H1 (cell line): ENCODE measurements around the gene SH3GL2.

Experiments
- EZH2 ChIP-seq: fragments of 200-600 bp; sonication (generic); IDR thresholded peaks from 2 replicates; pipeline ENCODE4 v1.7.1; 2012; ENCODE audit warnings: low read depth, mild to moderate bottlenecking, moderate library complexity, low read length, inconsistent platforms; ENCODE audit not compliant: severe bottlenecking
- FOSL1 ChIP-seq: IDR thresholded peaks from 2 replicates; pipeline ENCODE4 v1.6.1; 2011; ENCODE audit warnings: mild to moderate bottlenecking, low read depth, low read length, moderate library complexity; ENCODE audit not compliant: insufficient read depth
- JUND ChIP-seq: IDR thresholded peaks from 2 replicates; pipeline ENCODE4 v1.6.1; 2011; ENCODE audit warnings: mild to moderate bottlenecking, improper control_type of control experiment, low read length
- MAFK ChIP-seq: IDR thresholded peaks from 2 replicates; pipeline ENCODE4 v1.6.1; 2012; ENCODE audit warnings: low read depth, mild to moderate bottlenecking, improper control_type of control experiment, low read length
- POLR2A ChIP-seq, 2 experiments: IDR thresholded peaks; 1 replicate in 1 of 2; 2 replicates in 1 of 2; pipeline ENCODE4 v1.6.1; 2011; ENCODE audit warnings: low read depth in 2 of 2, low read length in 2 of 2, mild to moderate bottlenecking in 2 of 2; ENCODE audit errors: control extremely low read depth in 1 of 2
- POLR2AphosphoS5 ChIP-seq: IDR thresholded peaks from 2 replicates; pipeline ENCODE4 v1.6.1; 2011; ENCODE audit warnings: low read depth, low read length
- SP2 ChIP-seq: IDR thresholded peaks from 2 replicates; pipeline ENCODE4 v1.6.1; 2012; ENCODE audit warnings: mild to moderate bottlenecking, low read length, inconsistent platforms
- SRF ChIP-seq: IDR thresholded peaks from 2 replicates; pipeline ENCODE4 v1.6.1; 2011; ENCODE audit warnings: mild to moderate bottlenecking, low read depth, low read length, moderate library complexity
- YY1 ChIP-seq: IDR thresholded peaks from 2 replicates; pipeline ENCODE4 v1.6.1; 2011; ENCODE audit warnings: low read depth, mild to moderate bottlenecking, low read length
- TF ChIP-seq, protein P1 (sequence below), 3 experiments: IDR thresholded peaks; 1 replicate in 2 of 3; 2 replicates in 1 of 3; pipeline versions ENCODE4 v1.5.1 to v1.6.1; 2011; ENCODE audit warnings: low read length in 3 of 3, mild to moderate bottlenecking in 3 of 3, inconsistent platforms in 2 of 3, low read depth in 1 of 3, moderate library complexity in 1 of 3; ENCODE audit not compliant: insufficient read depth in 1 of 3; ENCODE audit errors: control extremely low read depth in 1 of 3

GRCh38 chr9:17757816-17758215, 178.9 kb downstream of the SH3GL2 start:
- TF ChIP-seq YY1 (no peak), JUND (no peak), POLR2AphosphoS5 (no peak), SRF (no peak), MAFK (no peak), POLR2A (IDR thresholded peaks at IDR 0.05; ENCODE audit: control extremely low read depth in 1 of 2, low read depth in 2 of 2, low read length in 2 of 2) (no peak), EZH2 (no peak), SP2 (no peak), FOSL1 (no peak)
- TF ChIP-seq, protein P1, sequence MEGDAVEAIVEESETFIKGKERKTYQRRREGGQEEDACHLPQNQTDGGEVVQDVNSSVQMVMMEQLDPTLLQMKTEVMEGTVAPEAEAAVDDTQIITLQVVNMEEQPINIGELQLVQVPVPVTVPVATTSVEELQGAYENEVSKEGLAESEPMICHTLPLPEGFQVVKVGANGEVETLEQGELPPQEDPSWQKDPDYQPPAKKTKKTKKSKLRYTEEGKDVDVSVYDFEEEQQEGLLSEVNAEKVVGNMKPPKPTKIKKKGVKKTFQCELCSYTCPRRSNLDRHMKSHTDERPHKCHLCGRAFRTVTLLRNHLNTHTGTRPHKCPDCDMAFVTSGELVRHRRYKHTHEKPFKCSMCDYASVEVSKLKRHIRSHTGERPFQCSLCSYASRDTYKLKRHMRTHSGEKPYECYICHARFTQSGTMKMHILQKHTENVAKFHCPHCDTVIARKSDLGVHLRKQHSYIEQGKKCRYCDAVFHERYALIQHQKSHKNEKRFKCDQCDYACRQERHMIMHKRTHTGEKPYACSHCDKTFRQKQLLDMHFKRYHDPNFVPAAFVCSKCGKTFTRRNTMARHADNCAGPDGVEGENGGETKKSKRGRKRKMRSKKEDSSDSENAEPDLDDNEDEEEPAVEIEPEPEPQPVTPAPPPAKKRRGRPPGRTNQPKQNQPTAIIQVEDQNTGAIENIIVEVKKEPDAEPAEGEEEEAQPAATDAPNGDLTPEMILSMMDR (IDR thresholded peaks at IDR 0.05; ENCODE audit: control extremely low read depth in 1 of 3, insufficient read depth in 1 of 3, low read depth in 1 of 3, low read length in 3 of 3): no peak
